PC-9 (cell line): Measurements from ENCODE around the gene MGST1.

ENCODE experiments used
- EZH2 ChIP-seq: fragments of 200-600 bp; sonication (generic); IDR thresholded peaks from 2 replicates; pipeline ENCODE4 v1.8.0; 2017; ENCODE audit warnings: antibody characterized with exemption, low read depth
- TF ChIP-seq, protein P1 (sequence below): fragments of 200-600 bp; sonication (generic); conservative IDR thresholded peaks from 2 replicates; pipeline ENCODE4 v1.6.1; 2017; ENCODE audit warnings: mixed run types, antibody characterized with exemption, mild to moderate bottlenecking, moderate library complexity

DNA sequence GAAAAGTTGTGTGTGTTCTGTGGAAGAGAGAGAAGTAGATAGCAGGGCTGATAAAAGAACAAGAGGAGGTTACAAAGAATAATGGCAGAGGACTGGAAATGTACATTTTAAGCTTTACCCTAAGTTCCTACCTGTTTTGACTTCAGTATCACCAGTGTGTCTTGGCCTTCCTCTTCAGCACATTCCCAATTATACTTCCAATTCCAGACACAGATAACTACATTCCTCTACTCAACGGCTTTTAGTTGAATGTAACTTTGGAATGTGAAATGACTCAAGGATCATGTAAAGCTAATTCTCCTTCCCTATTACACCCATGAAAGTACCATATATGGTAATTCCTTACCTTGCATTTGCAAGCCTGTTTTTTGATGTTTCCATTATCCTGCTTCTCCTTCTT is 5.0 kb downstream of the MGST1 start:
- TF ChIP-seq, protein P1, sequence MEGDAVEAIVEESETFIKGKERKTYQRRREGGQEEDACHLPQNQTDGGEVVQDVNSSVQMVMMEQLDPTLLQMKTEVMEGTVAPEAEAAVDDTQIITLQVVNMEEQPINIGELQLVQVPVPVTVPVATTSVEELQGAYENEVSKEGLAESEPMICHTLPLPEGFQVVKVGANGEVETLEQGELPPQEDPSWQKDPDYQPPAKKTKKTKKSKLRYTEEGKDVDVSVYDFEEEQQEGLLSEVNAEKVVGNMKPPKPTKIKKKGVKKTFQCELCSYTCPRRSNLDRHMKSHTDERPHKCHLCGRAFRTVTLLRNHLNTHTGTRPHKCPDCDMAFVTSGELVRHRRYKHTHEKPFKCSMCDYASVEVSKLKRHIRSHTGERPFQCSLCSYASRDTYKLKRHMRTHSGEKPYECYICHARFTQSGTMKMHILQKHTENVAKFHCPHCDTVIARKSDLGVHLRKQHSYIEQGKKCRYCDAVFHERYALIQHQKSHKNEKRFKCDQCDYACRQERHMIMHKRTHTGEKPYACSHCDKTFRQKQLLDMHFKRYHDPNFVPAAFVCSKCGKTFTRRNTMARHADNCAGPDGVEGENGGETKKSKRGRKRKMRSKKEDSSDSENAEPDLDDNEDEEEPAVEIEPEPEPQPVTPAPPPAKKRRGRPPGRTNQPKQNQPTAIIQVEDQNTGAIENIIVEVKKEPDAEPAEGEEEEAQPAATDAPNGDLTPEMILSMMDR, result no peak
- TF ChIP-seq EZH2, result no peak
